Left kidney (tissue), 8 donors: ENCODE results near the gene PPP1R14D. TPM values are rescaled to one million over a fixed set of nuclear protein-coding genes. Genes with fewer than 3 reads are reported as not detected.
A peak's percentile ranks its signal among the peaks of the same experiment; 100 is the strongest.
"Not testable (repeated sequence)": the region's sequence is repeated elsewhere in the genome, so short reads cannot be mapped to it uniquely, and the experiment has no call there.

Source experiments
- DNase-seq: peaks from one replicate; pipeline ENCODE4 v3.0.0-alpha.2; 2013
- long read RNA-seq, 8 donors: transcript quantifications; one replicate each; lab custom pipeline, GENCODE V29; 2026
- polyA plus RNA-seq: library from polyadenylated mRNA; unstranded; fragments of 120-200 nt; gene quantifications from one replicate; pipeline ENCODE4 v1.2.1, GENCODE V29; 2013; ENCODE audit not compliant: insufficient read length

The PPP1R14D gene
- polyA plus RNA-seq = 0.62 TPM
- long read RNA-seq, donor 1, partial matches to known transcripts = 0 of 1 reads
- long read RNA-seq, donor 1, other reads (novel, unspliced or antisense) = 0 of 1 reads
- long read RNA-seq, donor 2 = 0 reads
- long read RNA-seq, donor 3, partial matches to known transcripts = 0 of 1 reads
- long read RNA-seq, donor 3, other reads (novel, unspliced or antisense) = 0 of 1 reads
- long read RNA-seq, donor 4 = 0 reads
- long read RNA-seq, donor 5 = 0 reads
- long read RNA-seq, donor 6 = 0 reads
- long read RNA-seq, donor 7 = 0 reads
- long read RNA-seq, donor 8 = 0 reads

GRCh38 chr15:40828447-40829036, at the start of gene PPP1R14D:
Gene PPP1R14D (minus strand): TSS chr15:40828708. CDS start chr15:40828641, 67 bp downstream.
- no peak for DNase-seq

GRCh38 chr15:40877694-40878093, 49.2 kb upstream of the PPP1R14D start:
- no peak for DNase-seq

GRCh38 chr15:40875991-40876730, 47.7 kb upstream of the PPP1R14D start:
- no peak for DNase-seq

- peak; percentile 59 for DNase-seq
Observed at GRCh38 chr15:40873694-40874561, 45.4 kb upstream of the PPP1R14D start, which contains the start of gene RHOV. Gene RHOV (minus strand): TSS chr15:40874234. CDS start chr15:40874139, 95 bp downstream.

- no peak for DNase-seq
Observed at GRCh38 chr15:40872791-40873693, 44.5 kb upstream of the PPP1R14D start.

- peak; percentile 45 for DNase-seq
Observed at GRCh38 chr15:40871749-40872617, 43.5 kb upstream of the PPP1R14D start.

GRCh38 chr15:40870716-40871115, 42.2 kb upstream of the PPP1R14D start:
- no peak for DNase-seq

- no peak for DNase-seq
Observed at GRCh38 chr15:40869686-40870085, 41.2 kb upstream of the PPP1R14D start.

- no peak for DNase-seq
Observed at GRCh38 chr15:40867199-40867598, 38.7 kb upstream of the PPP1R14D start.

- DNase-seq = no peak
Observed at GRCh38 chr15:40863660-40864270, 35.3 kb upstream of the PPP1R14D start.

- not testable (repeated sequence) for DNase-seq
Observed at GRCh38 chr15:40861147-40861546, 32.6 kb upstream of the PPP1R14D start.

GRCh38 chr15:40859206-40859851, 30.8 kb upstream of the PPP1R14D start:
- peak; percentile 78 for DNase-seq

GRCh38 chr15:40858706-40859105, 30.2 kb upstream of the PPP1R14D start:
- no peak for DNase-seq

- DNase-seq = peak; percentile 75
Observed at GRCh38 chr15:40857601-40858341, 29.3 kb upstream of the PPP1R14D start.

GRCh38 chr15:40856746-40857145, 28.2 kb upstream of the PPP1R14D start:
- no peak for DNase-seq

- no peak for DNase-seq
Observed at GRCh38 chr15:40855706-40856234, 27.3 kb upstream of the PPP1R14D start.

GRCh38 chr15:40854161-40854560, 25.7 kb upstream of the PPP1R14D start:
- no peak for DNase-seq
